HAP-1 (cell line): ENCODE measurements around the gene CYP2A6.

Experiments
- DNase-seq, 2 experiments: peaks; one replicate each; pipeline ENCODE4 v3.0.0-alpha.2; 2016 to 2020; ENCODE audit warnings: low spot score in 2 of 2
- H3K27me3 ChIP-seq: fragments of 250-450 bp; sonication (Bioruptor Pico); 2 replicates; pipeline ENCODE4 v1.5.1; 2020; ENCODE audit warnings: low read depth, mild to moderate bottlenecking, moderate library complexity
- H3K36me3 ChIP-seq: fragments of 250-450 bp; sonication (Bioruptor Pico); replicated peaks from 2 replicates; pipeline ENCODE4 v1.5.1; 2020; ENCODE audit warnings: mild to moderate bottlenecking
- H3K4me1 ChIP-seq: fragments of 250-450 bp; sonication (Bioruptor Pico); 2 replicates; pipeline ENCODE4 v1.5.1; 2020; ENCODE audit warnings: mild to moderate bottlenecking
- H3K4me3 ChIP-seq: fragments of 250-450 bp; sonication (Bioruptor Pico); 2 replicates; pipeline ENCODE4 v1.5.1; 2020; ENCODE audit warnings: mild to moderate bottlenecking, moderate library complexity
- H3K9me3 ChIP-seq: fragments of 250-450 bp; sonication (Bioruptor Pico); 2 replicates; pipeline ENCODE4 v1.5.1; 2020; ENCODE audit warnings: mild to moderate bottlenecking, moderate library complexity
- in situ Hi-C: fragments of 300-500 bp; cut with MboI; formaldehyde crosslinking; loops from 3 replicates; pipeline ENCODE4 v1.14.3; 2020; ENCODE audit warnings: low sequenced_read_pairs, inconsistent platforms, mixed read lengths

The CYP2A6 gene

GRCh38 chr19:40805258-40805868 lies 44.9 kb downstream of the CYP2A6 start:
- H3K4me1 ChIP-seq = peaks cover 17% of the 10 kb centered on the region
- H3K9me3 ChIP-seq = no peaks in the 10 kb centered on the region
- H3K4me3 ChIP-seq = no peak overlapping the region
- in situ Hi-C loops = no loop called here
- DNase-seq = no peak
- peaks cover 70% of the 10 kb centered on the region for H3K36me3 ChIP-seq
- no peaks in the 10 kb centered on the region for H3K27me3 ChIP-seq

- H3K4me3 ChIP-seq = no peak overlapping the region
- H3K27me3 ChIP-seq = no peaks in the 10 kb centered on the region
- no peak for DNase-seq
- H3K36me3 ChIP-seq = peaks cover 73% of the 10 kb centered on the region
- H3K4me1 ChIP-seq = peaks cover 17% of the 10 kb centered on the region
- H3K9me3 ChIP-seq = no peaks in the 10 kb centered on the region
- in situ Hi-C loops = no loop called here
Measured at GRCh38 chr19:40804783-40805242, 45.4 kb downstream of the CYP2A6 start.

DNA sequence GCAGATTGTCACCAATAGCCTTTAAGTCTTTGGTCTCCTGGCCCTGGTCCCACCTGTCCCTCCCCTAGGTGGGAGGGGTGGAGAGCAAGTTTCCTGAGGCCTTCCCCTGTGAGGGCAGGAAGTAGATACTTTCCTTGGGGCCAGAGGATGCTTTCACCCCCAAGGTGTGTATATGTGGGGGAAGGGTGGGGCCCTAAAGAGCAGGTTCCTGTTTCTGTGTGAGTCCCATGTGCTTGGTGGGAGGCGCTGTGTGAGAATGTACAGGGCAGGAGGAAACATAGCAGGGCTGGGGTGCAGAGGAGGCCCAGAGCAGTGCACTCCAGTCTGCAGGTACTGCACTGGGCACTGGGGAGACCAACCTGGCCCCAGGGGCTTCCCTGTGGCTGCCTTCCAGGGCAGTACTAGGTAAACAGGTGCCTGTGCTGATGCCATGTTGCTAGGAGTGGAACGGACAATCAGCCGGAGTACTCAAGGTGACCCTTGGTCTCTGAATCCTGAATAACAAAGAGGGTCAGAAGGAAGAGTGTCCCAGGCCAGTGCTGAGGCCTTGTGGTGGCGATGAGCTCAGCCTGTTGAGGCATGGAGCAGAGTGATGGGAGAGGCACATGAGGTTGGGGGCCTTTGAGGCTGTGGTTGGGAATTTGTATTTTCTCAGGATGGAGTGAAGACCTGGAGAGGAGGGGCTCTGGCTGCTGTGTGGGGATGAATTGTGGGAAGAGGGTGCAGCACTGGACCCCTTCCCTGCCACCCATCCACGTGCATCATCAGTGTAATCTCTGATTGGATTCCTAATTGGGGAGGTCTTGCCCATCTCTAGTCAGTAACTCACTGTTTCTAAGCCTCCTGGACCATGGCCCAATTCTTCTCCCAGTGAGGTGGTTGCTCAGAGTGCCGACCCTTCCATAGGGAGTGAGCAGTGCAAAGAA lies 46.1 kb downstream of the CYP2A6 start:
- Histone ChIP-seq H3K9me3 (no peaks in the 10 kb centered on the region), H3K4me3 (no peak overlapping the region), H3K27me3 (no peaks in the 10 kb centered on the region), H3K36me3 (peaks cover 72% of the 10 kb centered on the region), H3K4me1 (peaks cover 17% of the 10 kb centered on the region)
- no peak for DNase-seq
- in situ Hi-C loops = no loop called here

DNA sequence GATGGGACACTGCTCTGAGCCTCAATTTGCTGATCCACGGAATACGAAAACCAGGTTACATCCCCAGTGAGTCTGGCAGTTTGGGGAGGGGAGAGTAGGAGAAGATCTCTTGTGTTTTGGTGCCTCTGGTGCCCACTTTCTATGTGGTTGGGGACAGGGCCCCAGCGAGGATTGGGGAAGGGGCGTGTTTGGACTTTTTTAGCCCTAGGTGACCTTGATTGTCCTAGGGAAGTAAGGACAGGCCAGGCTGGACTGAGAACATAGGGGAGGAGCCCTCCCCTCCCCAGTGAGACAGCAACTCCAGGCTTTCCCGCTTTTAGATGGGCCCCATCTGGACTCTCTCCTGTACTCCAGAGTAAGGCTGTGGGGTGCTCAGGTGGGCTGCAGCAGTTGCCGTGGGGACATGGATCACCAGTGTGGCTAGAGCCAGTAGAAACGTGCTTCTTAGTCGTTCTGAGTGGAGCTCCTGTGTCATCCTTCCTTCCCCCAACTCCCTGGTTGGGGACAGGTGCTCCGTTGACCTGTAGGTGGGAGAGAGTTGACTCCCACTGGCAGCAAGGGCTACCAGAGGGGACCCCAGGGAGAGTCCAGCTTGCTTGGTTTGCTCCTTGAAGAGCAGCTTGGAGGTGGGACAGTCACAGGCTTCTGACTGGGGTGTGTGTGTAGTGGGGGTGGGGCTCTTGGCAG lies 46.9 kb downstream of the CYP2A6 start:
- in situ Hi-C loops = no loop called here
- DNase-seq = no peak
- no peaks in the 10 kb centered on the region for H3K9me3 ChIP-seq
- peaks cover 18% of the 10 kb centered on the region for H3K4me1 ChIP-seq
- no peak overlapping the region for H3K4me3 ChIP-seq
- H3K36me3 ChIP-seq = peaks cover 64% of the 10 kb centered on the region
- H3K27me3 ChIP-seq = no peaks in the 10 kb centered on the region

- no peaks in the 10 kb centered on the region for H3K9me3 ChIP-seq
- no peaks in the 10 kb centered on the region for H3K27me3 ChIP-seq
- in situ Hi-C loops = no loop called here
- no peak for DNase-seq
- peaks cover 56% of the 10 kb centered on the region for H3K36me3 ChIP-seq
- peaks cover 24% of the 10 kb centered on the region for H3K4me1 ChIP-seq
- H3K4me3 ChIP-seq = no peak overlapping the region
Measured at GRCh38 chr19:40802300-40803169, 47.7 kb downstream of the CYP2A6 start.

- H3K4me3 ChIP-seq = no peak overlapping the region
- H3K27me3 ChIP-seq = no peaks in the 10 kb centered on the region
- H3K9me3 ChIP-seq = no peaks in the 10 kb centered on the region
- H3K36me3 ChIP-seq = peaks cover 51% of the 10 kb centered on the region
- no peak for DNase-seq
- in situ Hi-C loops = no loop called here
- peaks cover 24% of the 10 kb centered on the region for H3K4me1 ChIP-seq
Measured at GRCh38 chr19:40801426-40802299, 48.6 kb downstream of the CYP2A6 start.

DNA sequence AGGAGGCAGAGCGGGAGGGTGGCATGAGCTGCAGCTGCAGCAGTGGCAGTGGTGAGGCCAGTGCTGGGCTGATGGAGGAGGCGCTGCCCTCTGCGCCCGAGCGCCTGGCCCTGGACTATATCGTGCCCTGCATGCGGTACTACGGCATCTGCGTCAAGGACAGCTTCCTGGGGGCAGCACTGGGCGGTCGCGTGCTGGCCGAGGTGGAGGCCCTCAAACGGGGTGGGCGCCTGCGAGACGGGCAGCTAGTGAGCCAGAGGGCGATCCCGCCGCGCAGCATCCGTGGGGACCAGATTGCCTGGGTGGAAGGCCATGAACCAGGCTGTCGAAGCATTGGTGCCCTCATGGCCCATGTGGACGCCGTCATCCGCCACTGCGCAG lies 49.3 kb downstream of the CYP2A6 start:
- in situ Hi-C loops = no loop called here
- Histone ChIP-seq H3K4me3 (no peak overlapping the region), H3K4me1 (peaks cover 18% of the 10 kb centered on the region)

DNA sequence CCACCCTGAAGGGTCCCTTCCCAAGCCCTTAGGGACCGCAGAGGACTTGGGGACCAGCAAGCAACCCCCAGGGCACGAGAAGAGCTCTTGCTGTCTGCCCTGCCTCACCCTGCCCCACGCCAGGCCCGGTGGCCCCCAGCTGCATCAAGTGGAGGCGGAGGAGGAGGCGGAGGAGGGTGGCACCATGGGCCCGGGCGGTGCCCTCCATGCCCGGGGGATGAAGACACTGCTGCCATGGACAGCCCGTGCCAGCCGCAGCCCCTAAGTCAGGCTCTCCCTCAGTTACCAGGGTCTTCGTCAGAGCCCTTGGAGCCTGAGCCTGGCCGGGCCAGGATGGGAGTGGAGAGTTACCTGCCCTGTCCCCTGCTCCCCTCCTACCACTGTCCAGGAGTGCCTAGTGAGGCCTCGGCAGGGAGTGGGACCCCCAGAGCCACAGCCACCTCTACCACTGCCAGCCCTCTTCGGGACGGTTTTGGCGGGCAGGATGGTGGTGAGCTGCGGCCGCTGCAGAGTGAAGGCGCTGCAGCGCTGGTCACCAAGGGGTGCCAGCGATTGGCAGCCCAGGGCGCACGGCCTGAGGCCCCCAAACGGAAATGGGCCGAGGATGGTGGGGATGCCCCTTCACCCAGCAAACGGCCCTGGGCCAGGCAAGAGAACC lies 49.8 kb downstream of the CYP2A6 start:
- no peaks in the 10 kb centered on the region for H3K27me3 ChIP-seq
- in situ Hi-C loops = no loop called here
- peak overlapping the region; percentile 75 for H3K4me3 ChIP-seq
- H3K9me3 ChIP-seq = no peaks in the 10 kb centered on the region
- DNase-seq = no peak
- peaks cover 49% of the 10 kb centered on the region for H3K36me3 ChIP-seq
- H3K4me1 ChIP-seq = peaks cover 13% of the 10 kb centered on the region

More for the DNA sequence above, 49.3 kb downstream of the CYP2A6 start:
- no peaks in the 10 kb centered on the region for H3K27me3 ChIP-seq
- peaks cover 51% of the 10 kb centered on the region for H3K36me3 ChIP-seq
- DNase-seq = no peak
- no peaks in the 10 kb centered on the region for H3K9me3 ChIP-seq

DNA sequence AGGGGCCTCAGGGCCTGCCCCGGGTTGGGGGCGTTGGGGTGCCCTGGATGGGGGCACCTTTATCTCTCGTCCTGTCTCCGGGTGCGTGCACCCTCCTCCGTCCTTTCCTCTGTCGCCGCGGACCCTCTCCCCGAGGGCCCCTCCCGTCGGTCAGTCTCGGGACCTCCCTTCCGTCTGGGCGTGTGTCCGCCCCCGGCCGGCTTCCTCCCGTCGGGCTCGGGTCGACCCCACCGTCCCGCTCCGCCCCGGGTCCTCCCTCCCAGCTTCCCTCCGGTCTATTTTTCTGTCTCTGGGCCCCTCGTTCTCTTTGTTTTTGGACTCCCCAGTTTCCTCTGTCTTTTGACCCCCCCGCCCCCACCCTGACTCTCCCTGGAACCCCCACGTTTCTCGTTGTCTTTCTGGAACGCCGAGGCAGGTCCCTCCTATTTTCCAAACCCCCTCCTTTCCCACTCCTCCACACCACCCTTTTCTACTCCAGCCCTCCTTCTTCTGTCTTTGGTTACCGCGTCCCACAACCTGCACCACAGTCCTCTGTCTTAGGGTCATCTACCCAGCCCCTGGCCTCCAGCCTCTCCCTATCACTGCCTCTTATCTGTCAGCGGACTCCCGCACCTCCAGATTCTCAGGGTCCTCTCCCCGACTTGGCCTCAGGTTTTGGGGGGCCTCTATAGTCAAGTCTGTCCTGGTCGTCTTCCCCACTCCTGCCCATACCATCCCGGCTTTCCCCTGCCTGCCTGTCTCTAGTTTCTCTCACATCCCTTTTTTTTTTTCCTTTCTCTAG lies 50.5 kb downstream of the CYP2A6 start:
- in situ Hi-C loops = no loop called here
- no peaks in the 10 kb centered on the region for H3K27me3 ChIP-seq
- peak in 1 of 2 experiments; percentile 58 for DNase-seq
- no peaks in the 10 kb centered on the region for H3K9me3 ChIP-seq
- peaks cover 43% of the 10 kb centered on the region for H3K36me3 ChIP-seq
- H3K4me1 ChIP-seq = peaks cover 13% of the 10 kb centered on the region
- H3K4me3 ChIP-seq = peak overlapping the region; percentile 75

GRCh38 chr19:40798683-40799557 lies 51.3 kb downstream of the CYP2A6 start, which contains the start of gene EGLN2:
TSS of gene EGLN2 (plus strand) at chr19:40799191. CDS start at chr19:40800573, 1,382 bp downstream.
- H3K36me3 ChIP-seq = peaks cover 36% of the 10 kb centered on the region
- in situ Hi-C loops = no loop called here

More at GRCh38 chr19:40798683-40799557, 51.3 kb downstream of the CYP2A6 start, which contains the start of gene EGLN2:
- DNase-seq = peak; percentile 99 to 100
- Histone ChIP-seq H3K4me3 (peak within 1 kb of the TSS; percentile 75), H3K4me1 (peaks cover 13% of the 10 kb centered on the region), H3K9me3 (no peaks in the 10 kb centered on the region), H3K27me3 (no peaks in the 10 kb centered on the region)
